Measurements from ENCODE around the gene MZF1. TPM values are rescaled to one million over a fixed set of nuclear protein-coding genes. Genes with fewer than 3 reads are reported as not detected.

The MZF1 gene
- total and polyA plus RNA-seq, 10 of the 15 experiments (the other 5 are each of a cell fraction or from before 2014, with no cell fraction given): 0.38 to 14.7 (median 7.2) TPM

DNA sequence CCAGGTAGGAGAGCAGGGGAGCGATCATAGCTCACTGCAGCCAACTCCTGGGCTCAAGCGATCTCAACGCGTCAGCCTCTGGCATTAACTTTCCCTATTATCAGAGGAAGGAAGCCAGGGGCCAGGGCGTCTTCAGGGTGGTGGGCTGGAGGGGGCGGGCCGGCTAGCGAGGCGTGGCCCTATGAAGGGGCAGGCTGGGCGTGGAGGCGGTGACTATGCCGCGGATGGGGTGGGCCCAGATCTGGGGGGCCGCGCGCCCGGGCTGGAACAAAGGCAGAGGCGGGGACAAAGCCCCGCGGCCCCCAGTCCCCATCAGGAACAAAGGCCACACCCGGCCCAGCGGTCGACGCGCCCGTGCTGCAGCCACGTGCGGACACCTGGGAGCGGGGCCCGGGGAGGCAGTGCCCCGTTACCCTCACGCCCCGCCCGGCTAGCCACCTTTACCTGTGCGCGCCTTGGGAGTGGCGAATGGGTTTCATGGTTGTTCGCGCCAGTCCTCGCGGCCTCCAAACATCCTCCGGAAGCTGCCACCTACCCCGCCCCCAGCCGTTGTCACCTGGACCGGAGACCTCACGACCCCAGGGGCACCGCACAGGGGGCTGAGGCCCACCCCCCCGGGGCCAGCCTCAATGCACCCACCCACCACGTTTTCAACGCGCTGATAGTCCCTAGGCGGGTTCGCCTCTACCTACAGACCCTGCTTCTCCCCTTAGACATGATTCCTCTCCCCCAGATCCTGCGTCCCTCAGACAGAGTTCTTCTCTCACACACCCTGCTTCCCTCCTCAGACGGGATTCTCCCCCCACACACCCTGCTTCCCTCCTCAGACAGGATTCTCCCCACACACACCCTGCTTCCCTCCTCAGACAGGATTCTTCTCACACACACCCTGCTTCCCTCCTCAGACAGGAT lies 34.6 kb downstream of the MZF1 start (continued):
- TF ChIP-seq PBX3 (IDR thresholded peaks at IDR 0.05; ENCODE audit: insufficient replicate concordance, low read depth, low read length) (no peak), CEBPB (IDR thresholded peaks at IDR 0.05; ENCODE audit: borderline replicate concordance in 1 of 2, low read depth in 2 of 2, low read length in 2 of 2) (no peak), POLR2A (IDR thresholded peaks at IDR 0.05; ENCODE audit: low read depth, low read length) (peak; percentile 67), RELA (IDR thresholded peaks at IDR 0.05; ENCODE audit: borderline replicate concordance, partially characterized antibody) (no peak), USF1 (IDR thresholded peaks at IDR 0.05; ENCODE audit: borderline replicate concordance, extremely low read length, insufficient read depth, low read depth, low read length) (no peak), STAT1 (conservative IDR thresholded peaks at IDR 0.05) (no peak), CBX5 (IDR thresholded peaks at IDR 0.05; ENCODE audit: low read depth) (no peak), YY1 (IDR thresholded peaks at IDR 0.05; ENCODE audit: low read depth, low read length) (0 out of 2 replicates have a peak, but pooled peaks have one; percentile 21), RB1 (IDR thresholded peaks at IDR 0.05; ENCODE audit: borderline replicate concordance) (no peak), ZNF622 (IDR thresholded peaks at IDR 0.05) (no peak), YBX1 (IDR thresholded peaks at IDR 0.05) (no peak), FOS (IDR thresholded peaks at IDR 0.05; ENCODE audit: borderline replicate concordance, extremely low read depth, insufficient read length) (no peak), NFYA (IDR thresholded peaks at IDR 0.05; ENCODE audit: borderline replicate concordance, low read depth, low read length) (no peak), ZBED1 (IDR thresholded peaks at IDR 0.05; ENCODE audit: borderline replicate concordance) (no peak), IKZF1 (conservative IDR thresholded peaks at IDR 0.05) (0 out of 2 replicates have a peak, but pooled peaks have one; percentile 19), JUND (IDR thresholded peaks at IDR 0.05; ENCODE audit: low read depth, low read length) (no peak), PML (IDR thresholded peaks at IDR 0.05; ENCODE audit: low read length) (no peak)
- TF ChIP-seq, protein P1, sequence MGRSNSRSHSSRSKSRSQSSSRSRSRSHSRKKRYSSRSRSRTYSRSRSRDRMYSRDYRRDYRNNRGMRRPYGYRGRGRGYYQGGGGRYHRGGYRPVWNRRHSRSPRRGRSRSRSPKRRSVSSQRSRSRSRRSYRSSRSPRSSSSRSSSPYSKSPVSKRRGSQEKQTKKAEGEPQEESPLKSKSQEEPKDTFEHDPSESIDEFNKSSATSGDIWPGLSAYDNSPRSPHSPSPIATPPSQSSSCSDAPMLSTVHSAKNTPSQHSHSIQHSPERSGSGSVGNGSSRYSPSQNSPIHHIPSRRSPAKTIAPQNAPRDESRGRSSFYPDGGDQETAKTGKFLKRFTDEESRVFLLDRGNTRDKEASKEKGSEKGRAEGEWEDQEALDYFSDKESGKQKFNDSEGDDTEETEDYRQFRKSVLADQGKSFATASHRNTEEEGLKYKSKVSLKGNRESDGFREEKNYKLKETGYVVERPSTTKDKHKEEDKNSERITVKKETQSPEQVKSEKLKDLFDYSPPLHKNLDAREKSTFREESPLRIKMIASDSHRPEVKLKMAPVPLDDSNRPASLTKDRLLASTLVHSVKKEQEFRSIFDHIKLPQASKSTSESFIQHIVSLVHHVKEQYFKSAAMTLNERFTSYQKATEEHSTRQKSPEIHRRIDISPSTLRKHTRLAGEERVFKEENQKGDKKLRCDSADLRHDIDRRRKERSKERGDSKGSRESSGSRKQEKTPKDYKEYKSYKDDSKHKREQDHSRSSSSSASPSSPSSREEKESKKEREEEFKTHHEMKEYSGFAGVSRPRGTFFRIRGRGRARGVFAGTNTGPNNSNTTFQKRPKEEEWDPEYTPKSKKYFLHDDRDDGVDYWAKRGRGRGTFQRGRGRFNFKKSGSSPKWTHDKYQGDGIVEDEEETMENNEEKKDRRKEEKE (IDR thresholded peaks at IDR 0.05): no peak
- TF ChIP-seq, protein P2, sequence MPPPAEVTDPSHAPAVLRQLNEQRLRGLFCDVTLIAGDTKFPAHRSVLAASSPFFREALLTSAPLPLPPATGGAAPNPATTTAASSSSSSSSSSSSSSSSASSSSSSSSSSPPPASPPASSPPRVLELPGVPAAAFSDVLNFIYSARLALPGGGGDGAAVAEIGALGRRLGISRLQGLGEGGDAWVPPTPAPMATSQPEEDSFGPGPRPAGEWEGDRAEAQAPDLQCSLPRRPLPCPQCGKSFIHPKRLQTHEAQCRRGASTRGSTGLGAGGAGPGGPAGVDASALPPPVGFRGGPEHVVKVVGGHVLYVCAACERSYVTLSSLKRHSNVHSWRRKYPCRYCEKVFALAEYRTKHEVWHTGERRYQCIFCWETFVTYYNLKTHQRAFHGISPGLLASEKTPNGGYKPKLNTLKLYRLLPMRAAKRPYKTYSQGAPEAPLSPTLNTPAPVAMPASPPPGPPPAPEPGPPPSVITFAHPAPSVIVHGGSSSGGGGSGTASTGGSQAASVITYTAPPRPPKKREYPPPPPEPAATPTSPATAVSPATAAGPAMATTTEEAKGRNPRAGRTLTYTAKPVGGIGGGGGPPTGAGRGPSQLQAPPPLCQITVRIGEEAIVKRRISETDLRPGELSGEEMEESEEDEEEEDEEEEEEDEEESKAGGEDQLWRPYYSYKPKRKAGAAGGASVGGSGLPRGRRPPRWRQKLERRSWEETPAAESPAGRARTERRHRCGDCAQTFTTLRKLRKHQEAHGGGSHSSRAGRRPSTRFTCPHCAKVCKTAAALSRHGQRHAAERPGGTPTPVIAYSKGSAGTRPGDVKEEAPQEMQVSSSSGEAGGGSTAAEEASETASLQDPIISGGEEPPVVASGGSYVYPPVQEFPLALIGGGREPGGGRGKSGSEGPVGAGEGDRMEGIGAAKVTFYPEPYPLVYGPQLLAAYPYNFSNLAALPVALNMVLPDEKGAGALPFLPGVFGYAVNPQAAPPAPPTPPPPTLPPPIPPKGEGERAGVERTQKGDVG (CRISPR knock-in tag; IDR thresholded peaks at IDR 0.05): no peak
- TF ChIP-seq, protein P3, sequence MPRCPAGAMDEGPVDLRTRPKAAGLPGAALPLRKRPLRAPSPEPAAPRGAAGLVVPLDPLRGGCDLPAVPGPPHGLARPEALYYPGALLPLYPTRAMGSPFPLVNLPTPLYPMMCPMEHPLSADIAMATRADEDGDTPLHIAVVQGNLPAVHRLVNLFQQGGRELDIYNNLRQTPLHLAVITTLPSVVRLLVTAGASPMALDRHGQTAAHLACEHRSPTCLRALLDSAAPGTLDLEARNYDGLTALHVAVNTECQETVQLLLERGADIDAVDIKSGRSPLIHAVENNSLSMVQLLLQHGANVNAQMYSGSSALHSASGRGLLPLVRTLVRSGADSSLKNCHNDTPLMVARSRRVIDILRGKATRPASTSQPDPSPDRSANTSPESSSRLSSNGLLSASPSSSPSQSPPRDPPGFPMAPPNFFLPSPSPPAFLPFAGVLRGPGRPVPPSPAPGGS (IDR thresholded peaks at IDR 0.05; ENCODE audit: borderline replicate concordance, insufficient read depth, low read depth, low read length, poor library complexity, severe bottlenecking): no peak
